Calu3 (cell line): ENCODE measurements around the gene FRAT2. TPM values are rescaled to one million over a fixed set of nuclear protein-coding genes. Genes with fewer than 3 reads are reported as not detected.
A peak's percentile ranks its signal among the peaks of the same experiment; 100 is the strongest.

ENCODE experiments used
- BruUV-seq: library from RNA; stranded (reverse); fragments of 400-500 nt; replicated peaks from 2 replicates; lab custom pipeline; 2021; lab: Mats Ljungman, UMichigan
- CTCF ChIA-PET: fragments of 300-600 bp; sonication (Branson Sonifier 250); formaldehyde crosslinking; loops from one replicate; lab custom pipeline; 2022; ENCODE audit warnings: antibody characterized with exemption; lab: Charles Lee
- DNase-seq: peaks from one replicate; pipeline ENCODE4 v3.0.0; 2022
- H3K27ac Mint-ChIP-seq: one replicate; pipeline ENCODE4 v1.8.0; 2022; ENCODE audit warnings: mixed read lengths; ENCODE audit not compliant: unreplicated experiment
- H3K27me3 Mint-ChIP-seq: one replicate; pipeline ENCODE4 v1.8.0; 2022; ENCODE audit warnings: mixed read lengths; ENCODE audit not compliant: unreplicated experiment
- H3K36me3 Mint-ChIP-seq: one replicate; pipeline ENCODE4 v1.8.0; 2022; ENCODE audit warnings: mild to moderate bottlenecking, moderate library complexity, mixed read lengths; ENCODE audit not compliant: insufficient read depth, unreplicated experiment
- H3K4me1 Mint-ChIP-seq: one replicate; pipeline ENCODE4 v1.8.0; 2022; ENCODE audit warnings: mild to moderate bottlenecking, low read depth, mixed read lengths; ENCODE audit not compliant: unreplicated experiment
- H3K4me3 Mint-ChIP-seq: one replicate; pipeline ENCODE4 v1.8.0; 2022; ENCODE audit warnings: mild to moderate bottlenecking, low read depth, moderate library complexity, mixed read lengths; ENCODE audit not compliant: unreplicated experiment
- H3K9me3 Mint-ChIP-seq: one replicate; pipeline ENCODE4 v1.8.0; 2022; ENCODE audit warnings: low read depth, mixed read lengths; ENCODE audit not compliant: unreplicated experiment
- intact Hi-C: fragments of 100-400 bp; cut with micrococcal nuclease; formaldehyde crosslinking; loops from one replicate; pipeline ENCODE4 v1.10.0; 2022; ENCODE audit not compliant: unreplicated experiment
- total RNA-seq: library from RNA; stranded (reverse); gene quantifications from 2 replicates; pipeline ENCODE4 v1.2.3, GENCODE V29; 2022
- TF ChIP-seq, protein P1 (sequence below): fragments of 200-600 bp; IDR thresholded peaks from one replicate; pipeline ENCODE4 v1.8.0; 2022; ENCODE audit warnings: antibody characterized with exemption; ENCODE audit not compliant: unreplicated experiment

Gene FRAT2
- total RNA-seq, 1 experiment from 2014 or later, result 6.0 TPM

DNA sequence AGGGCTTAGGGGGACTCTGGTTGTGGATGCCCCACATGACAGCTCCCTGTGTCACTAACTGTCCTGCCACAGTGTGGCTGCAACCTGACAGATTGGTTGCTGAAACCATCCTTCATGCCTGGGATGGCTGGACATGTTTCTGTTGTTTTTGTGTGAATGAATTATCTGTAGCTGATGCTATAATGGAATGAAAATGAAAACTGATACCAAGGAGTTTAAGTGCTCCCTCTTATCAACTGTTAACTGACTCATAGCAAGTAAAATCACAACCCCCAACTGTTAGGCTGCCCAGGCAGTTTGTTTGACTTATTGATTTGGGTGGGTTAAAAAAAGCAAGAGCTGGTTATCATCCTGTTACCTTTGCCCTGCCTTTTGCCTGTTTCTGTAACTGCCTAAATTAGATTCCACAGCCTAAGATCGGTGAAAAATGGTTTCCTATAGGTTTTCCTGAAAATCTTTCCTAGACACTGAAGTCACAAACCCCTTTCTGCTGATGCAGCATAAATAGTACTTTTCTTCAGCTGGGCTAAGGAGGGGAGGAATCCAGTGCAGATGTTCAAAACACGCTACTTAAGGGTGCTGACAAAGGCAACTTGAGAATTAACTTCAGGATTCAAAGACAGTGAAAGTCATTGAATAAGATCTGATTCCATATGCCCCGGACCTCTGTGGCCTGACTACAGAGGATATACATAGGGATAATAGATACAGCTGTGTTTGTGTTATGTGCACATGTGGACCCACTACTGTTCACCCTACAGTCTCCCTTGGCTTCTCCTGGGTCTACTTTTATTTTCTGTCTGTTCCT, 5.7 kb downstream of the FRAT2 start:
- peaks cover 23% of the 10 kb centered on the region for H3K36me3 Mint-ChIP-seq
- peak overlapping the region; percentile 36 for H3K27ac Mint-ChIP-seq
- no peaks in the 10 kb centered on the region for H3K9me3 Mint-ChIP-seq
- peak; percentile 22 for DNase-seq
- intact Hi-C loops, result no loop called here
- no peaks in the 10 kb centered on the region for H3K27me3 Mint-ChIP-seq
- H3K4me1 Mint-ChIP-seq, result peaks cover 50% of the 10 kb centered on the region
- BruUV-seq, result no TSS peak
- CTCF ChIA-PET, result interaction anchor here (1.4 to 1.8 kb wide), 2 partner anchors 10 to 50 kb away, joined by 3 to 7 read pairs; partner anchors contain the start of gene FRAT1
- peak overlapping the region; percentile 18 for H3K4me3 Mint-ChIP-seq
- TF ChIP-seq, protein P1, sequence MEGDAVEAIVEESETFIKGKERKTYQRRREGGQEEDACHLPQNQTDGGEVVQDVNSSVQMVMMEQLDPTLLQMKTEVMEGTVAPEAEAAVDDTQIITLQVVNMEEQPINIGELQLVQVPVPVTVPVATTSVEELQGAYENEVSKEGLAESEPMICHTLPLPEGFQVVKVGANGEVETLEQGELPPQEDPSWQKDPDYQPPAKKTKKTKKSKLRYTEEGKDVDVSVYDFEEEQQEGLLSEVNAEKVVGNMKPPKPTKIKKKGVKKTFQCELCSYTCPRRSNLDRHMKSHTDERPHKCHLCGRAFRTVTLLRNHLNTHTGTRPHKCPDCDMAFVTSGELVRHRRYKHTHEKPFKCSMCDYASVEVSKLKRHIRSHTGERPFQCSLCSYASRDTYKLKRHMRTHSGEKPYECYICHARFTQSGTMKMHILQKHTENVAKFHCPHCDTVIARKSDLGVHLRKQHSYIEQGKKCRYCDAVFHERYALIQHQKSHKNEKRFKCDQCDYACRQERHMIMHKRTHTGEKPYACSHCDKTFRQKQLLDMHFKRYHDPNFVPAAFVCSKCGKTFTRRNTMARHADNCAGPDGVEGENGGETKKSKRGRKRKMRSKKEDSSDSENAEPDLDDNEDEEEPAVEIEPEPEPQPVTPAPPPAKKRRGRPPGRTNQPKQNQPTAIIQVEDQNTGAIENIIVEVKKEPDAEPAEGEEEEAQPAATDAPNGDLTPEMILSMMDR, result no peak

DNA sequence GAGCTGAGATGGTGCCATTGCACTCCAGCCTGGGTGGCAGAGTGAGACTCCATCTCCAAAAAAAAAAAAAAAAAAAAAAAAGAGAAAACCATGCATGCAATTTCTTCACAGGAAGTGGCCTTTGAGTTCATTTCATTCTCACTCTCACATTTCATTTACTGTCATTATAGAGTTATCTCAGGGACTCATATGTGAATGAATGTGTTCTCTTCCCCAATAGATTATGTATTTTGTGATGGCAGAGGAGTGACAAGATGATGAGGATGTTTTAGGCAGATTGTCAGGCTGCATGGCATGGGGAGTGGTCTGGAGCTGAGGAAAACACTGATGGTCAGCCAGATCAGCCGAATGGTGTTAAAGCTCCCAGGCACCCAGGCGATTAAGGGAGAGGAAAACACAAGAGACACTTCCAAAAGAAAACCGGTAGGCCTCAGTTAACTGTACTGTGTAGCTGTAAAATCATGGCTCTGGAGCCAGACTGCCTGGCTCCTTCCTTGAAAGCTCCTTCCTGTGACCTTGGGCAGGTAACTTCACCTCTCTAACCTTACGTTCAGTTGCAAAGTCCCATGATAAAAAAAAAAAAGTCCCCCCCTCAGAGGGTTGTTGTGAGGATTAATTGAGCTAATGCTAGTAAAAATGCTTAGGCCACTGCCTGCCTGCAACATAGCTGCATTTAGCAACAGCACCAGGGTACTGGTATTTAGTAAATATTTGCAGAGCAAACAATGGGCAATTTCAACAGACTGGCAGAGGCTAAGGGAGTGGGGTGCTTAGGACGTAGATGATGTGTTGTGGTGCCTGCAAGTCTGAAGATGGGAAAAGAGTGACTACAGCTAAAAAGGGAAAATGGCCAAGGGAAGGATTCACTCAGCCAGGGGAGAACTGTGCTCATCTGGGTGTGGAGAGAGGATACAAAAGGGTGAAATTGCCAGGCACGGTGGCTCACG, 6.9 kb downstream of the FRAT2 start:
- CTCF ChIA-PET, result interaction anchor here (0.7 to 1.8 kb wide), 2 partner anchors 9 to 203 kb away, joined by 3 to 7 read pairs; partner anchors contain the start of gene FRAT1
- no peaks in the 10 kb centered on the region for H3K9me3 Mint-ChIP-seq
- intact Hi-C loops, result no loop called here
- BruUV-seq, result no TSS peak
- H3K27ac Mint-ChIP-seq, result peak overlapping the region; percentile 31
- peak overlapping the region; percentile 18 for H3K4me3 Mint-ChIP-seq
- H3K27me3 Mint-ChIP-seq, result no peaks in the 10 kb centered on the region
- peaks cover 11% of the 10 kb centered on the region for H3K36me3 Mint-ChIP-seq
- TF ChIP-seq, protein P1, result no peak
- peak; percentile 19 for DNase-seq
- peaks cover 40% of the 10 kb centered on the region for H3K4me1 Mint-ChIP-seq

DNA sequence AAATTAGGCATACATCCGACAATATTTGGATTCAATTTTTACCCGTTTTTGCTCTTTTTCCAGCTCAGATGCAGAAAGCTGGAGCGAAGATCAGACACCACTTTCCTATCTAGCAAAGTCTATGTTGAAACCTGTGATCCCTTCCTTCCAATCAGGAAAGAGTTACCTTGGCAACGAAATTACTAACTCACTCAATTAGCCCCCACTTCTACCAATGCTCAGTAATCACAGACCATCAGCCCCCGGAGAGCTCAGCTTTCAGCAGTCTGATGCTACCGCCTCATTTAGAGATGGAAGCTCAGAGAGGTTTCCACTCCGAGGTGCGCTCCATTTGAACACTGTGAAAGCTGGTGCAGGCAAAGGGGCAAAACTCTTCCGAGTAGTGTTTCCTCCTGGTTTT, 8.8 kb downstream of the FRAT2 start:
- peaks cover 9% of the 10 kb centered on the region for H3K36me3 Mint-ChIP-seq
- intact Hi-C loops, result no loop called here
- no TSS peak for BruUV-seq
- H3K9me3 Mint-ChIP-seq, result no peaks in the 10 kb centered on the region
- DNase-seq, result no peak
- H3K27ac Mint-ChIP-seq, result no peak overlapping the region
- no peaks in the 10 kb centered on the region for H3K27me3 Mint-ChIP-seq
- CTCF ChIA-PET, result no interaction called here
- no peak overlapping the region for H3K4me3 Mint-ChIP-seq
- TF ChIP-seq, protein P1, result no peak
- peaks cover 34% of the 10 kb centered on the region for H3K4me1 Mint-ChIP-seq

DNA sequence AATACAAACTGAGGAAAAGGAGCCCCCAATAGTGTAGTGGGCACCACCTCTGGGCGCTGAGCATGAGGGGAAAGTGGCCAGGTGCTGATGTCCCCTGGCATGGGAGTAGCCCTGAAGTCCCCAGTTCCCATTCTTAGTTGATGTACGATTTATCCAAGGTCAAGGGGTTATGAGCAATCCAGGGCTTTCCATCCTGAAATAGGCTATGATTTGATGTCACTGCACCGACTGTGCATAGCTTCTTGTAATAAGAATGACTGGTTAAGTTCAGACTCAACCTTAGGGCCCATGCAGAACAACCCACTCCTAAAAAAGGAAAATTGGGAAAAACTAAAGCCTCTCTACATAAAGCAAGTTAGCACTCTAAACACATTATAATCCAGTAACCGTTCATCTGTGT, 11.0 kb downstream of the FRAT2 start:
- peaks cover 29% of the 10 kb centered on the region for H3K4me1 Mint-ChIP-seq
- intact Hi-C loops, result no loop called here
- no peak overlapping the region for H3K27ac Mint-ChIP-seq
- H3K4me3 Mint-ChIP-seq, result no peak overlapping the region
- BruUV-seq, result no TSS peak
- TF ChIP-seq, protein P1, result no peak
- no peaks in the 10 kb centered on the region for H3K27me3 Mint-ChIP-seq
- CTCF ChIA-PET, result no interaction called here
- peaks cover 25% of the 10 kb centered on the region for H3K36me3 Mint-ChIP-seq
- no peak for DNase-seq
- H3K9me3 Mint-ChIP-seq, result no peaks in the 10 kb centered on the region
